Measurements from ENCODE around the gene FAM241B. TPM values are rescaled to one million over a fixed set of nuclear protein-coding genes. Genes with fewer than 3 reads are reported as not detected.

Gene FAM241B
- polyA plus RNA-seq, 1 donor (not counting 4 experiments of a cell fraction or from before 2014, with no cell fraction given): 7.9 TPM

DNA sequence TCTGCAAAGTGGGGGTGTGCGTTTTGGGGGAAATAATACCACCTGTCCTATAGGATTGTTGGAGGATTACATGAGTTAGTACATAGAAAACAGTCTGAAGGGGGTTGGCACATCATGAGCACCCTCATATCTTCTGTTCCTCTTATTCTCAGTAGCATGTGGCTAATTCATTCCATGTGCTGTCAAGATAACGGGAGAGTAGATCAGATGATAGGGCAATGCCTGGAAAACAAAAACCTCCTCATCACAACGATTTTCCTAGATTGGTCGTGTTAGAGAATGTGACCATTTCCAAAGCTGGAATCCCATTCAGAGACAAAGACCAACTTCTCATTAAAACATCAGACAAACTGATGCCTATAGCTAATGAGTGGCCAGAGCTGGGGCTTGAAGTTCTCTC is 50.6 kb downstream of the FAM241B start:
- no peak overlapping the region for H3K27ac ChIP-seq (ENCODE audit: control insufficient read depth, insufficient read depth, low read length)
- no peaks in the 10 kb centered on the region for H3K9me3 ChIP-seq (ENCODE audit: control insufficient read depth, low read depth, low read length)
- no peak overlapping the region for H3K9ac ChIP-seq (ENCODE audit: control insufficient read depth, extremely low read depth, insufficient read depth, low read length)
- no peaks in the 10 kb centered on the region for H4K20me1 ChIP-seq (ENCODE audit: control insufficient read depth, extremely low read depth, insufficient read depth, low read length)
- no peaks in the 10 kb centered on the region for H3K79me2 ChIP-seq (ENCODE audit: control insufficient read depth, insufficient read depth, low read length)
- DNase-seq (ENCODE audit: low read depth, low spot score): no peak
- peaks cover 17% of the 10 kb centered on the region for H3K4me1 ChIP-seq (ENCODE audit: control insufficient read depth, extremely low read depth, insufficient read depth, low read length)
- dilution Hi-C loops (cut with MboI; ENCODE audit: extremely low pct_ligation_motif_present, low sequenced_read_pairs): no loop called here
- no peaks in the 10 kb centered on the region for H3K36me3 ChIP-seq (ENCODE audit: control insufficient read depth in 2 of 2, extremely low read depth in 1 of 2, insufficient read depth in 2 of 2, low read length in 2 of 2)
- H2AFZ ChIP-seq (ENCODE audit: control insufficient read depth, low read length): no peak overlapping the region
- no peak overlapping the region for H3K4me3 ChIP-seq (ENCODE audit: control insufficient read depth in 2 of 3, extremely low read depth in 1 of 3, insufficient read depth in 2 of 3, low read depth in 1 of 3, low read length in 3 of 3)
- no peak overlapping the region for H3K4me2 ChIP-seq (ENCODE audit: control insufficient read depth, extremely low read depth, insufficient read depth, low read depth, low read length)
- peaks cover 56% of the 10 kb centered on the region for H3K27me3 ChIP-seq (ENCODE audit: control insufficient read depth, extremely low read depth, insufficient read depth, low read length)
- no peaks in the 10 kb centered on the region for H3K9me1 ChIP-seq (ENCODE audit: control insufficient read depth, extremely low read depth, insufficient read depth, low read length)
- TF ChIP-seq, protein P1, sequence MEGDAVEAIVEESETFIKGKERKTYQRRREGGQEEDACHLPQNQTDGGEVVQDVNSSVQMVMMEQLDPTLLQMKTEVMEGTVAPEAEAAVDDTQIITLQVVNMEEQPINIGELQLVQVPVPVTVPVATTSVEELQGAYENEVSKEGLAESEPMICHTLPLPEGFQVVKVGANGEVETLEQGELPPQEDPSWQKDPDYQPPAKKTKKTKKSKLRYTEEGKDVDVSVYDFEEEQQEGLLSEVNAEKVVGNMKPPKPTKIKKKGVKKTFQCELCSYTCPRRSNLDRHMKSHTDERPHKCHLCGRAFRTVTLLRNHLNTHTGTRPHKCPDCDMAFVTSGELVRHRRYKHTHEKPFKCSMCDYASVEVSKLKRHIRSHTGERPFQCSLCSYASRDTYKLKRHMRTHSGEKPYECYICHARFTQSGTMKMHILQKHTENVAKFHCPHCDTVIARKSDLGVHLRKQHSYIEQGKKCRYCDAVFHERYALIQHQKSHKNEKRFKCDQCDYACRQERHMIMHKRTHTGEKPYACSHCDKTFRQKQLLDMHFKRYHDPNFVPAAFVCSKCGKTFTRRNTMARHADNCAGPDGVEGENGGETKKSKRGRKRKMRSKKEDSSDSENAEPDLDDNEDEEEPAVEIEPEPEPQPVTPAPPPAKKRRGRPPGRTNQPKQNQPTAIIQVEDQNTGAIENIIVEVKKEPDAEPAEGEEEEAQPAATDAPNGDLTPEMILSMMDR (optimal IDR thresholded peaks at IDR 0.05 in 1 of 3, IDR thresholded peaks at IDR 0.05 in 1 of 3, conservative IDR thresholded peaks at IDR 0.05 in 1 of 3; ENCODE audit: extremely low read depth in 1 of 3, insufficient read depth in 2 of 3, low read length in 3 of 3): no peak
- TF ChIP-seq EZH2 (IDR thresholded peaks at IDR 0.05; ENCODE audit: low read length): no peak
- FAIRE-seq: no peak

DNA sequence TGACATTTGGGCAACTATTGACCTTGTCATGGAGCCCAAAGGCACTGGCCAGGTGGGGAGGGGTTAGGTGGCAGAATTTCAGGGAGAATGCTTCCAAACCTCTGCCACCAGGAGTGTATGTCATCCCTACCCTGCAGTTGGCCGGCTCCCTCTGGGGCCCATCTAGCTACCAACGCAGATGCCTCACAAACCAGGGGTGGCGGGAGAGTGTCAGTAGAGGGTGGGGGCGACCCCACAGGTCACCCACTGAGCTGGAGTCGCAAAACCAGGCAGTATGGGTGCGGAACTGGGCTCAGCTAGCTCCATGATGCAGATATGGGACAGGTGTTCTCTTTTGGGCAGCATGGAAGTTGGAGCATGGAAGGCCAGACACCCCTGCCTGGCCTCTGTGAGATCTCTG is 51.4 kb downstream of the FAM241B start:
- no peaks in the 10 kb centered on the region for H3K9me1 ChIP-seq (ENCODE audit: control insufficient read depth, extremely low read depth, insufficient read depth, low read length)
- H3K4me2 ChIP-seq (ENCODE audit: control insufficient read depth, extremely low read depth, insufficient read depth, low read depth, low read length): no peak overlapping the region
- no peak overlapping the region for H3K9ac ChIP-seq (ENCODE audit: control insufficient read depth, extremely low read depth, insufficient read depth, low read length)
- no peaks in the 10 kb centered on the region for H4K20me1 ChIP-seq (ENCODE audit: control insufficient read depth, extremely low read depth, insufficient read depth, low read length)
- TF ChIP-seq, protein P1 (optimal IDR thresholded peaks at IDR 0.05 in 1 of 3, IDR thresholded peaks at IDR 0.05 in 1 of 3, conservative IDR thresholded peaks at IDR 0.05 in 1 of 3; ENCODE audit: extremely low read depth in 1 of 3, insufficient read depth in 2 of 3, low read length in 3 of 3): no peak
- TF ChIP-seq EZH2 (IDR thresholded peaks at IDR 0.05; ENCODE audit: low read length): no peak
- no peak overlapping the region for H3K4me3 ChIP-seq (ENCODE audit: control insufficient read depth in 2 of 3, extremely low read depth in 1 of 3, insufficient read depth in 2 of 3, low read depth in 1 of 3, low read length in 3 of 3)
- no peaks in the 10 kb centered on the region for H3K9me3 ChIP-seq (ENCODE audit: control insufficient read depth, low read depth, low read length)
- H3K4me1 ChIP-seq (ENCODE audit: control insufficient read depth, extremely low read depth, insufficient read depth, low read length): peaks cover 21% of the 10 kb centered on the region
- H3K79me2 ChIP-seq (ENCODE audit: control insufficient read depth, insufficient read depth, low read length): no peaks in the 10 kb centered on the region
- H3K36me3 ChIP-seq (ENCODE audit: control insufficient read depth in 2 of 2, extremely low read depth in 1 of 2, insufficient read depth in 2 of 2, low read length in 2 of 2): no peaks in the 10 kb centered on the region
- no peak overlapping the region for H3K27ac ChIP-seq (ENCODE audit: control insufficient read depth, insufficient read depth, low read length)
- FAIRE-seq: no peak
- no peak overlapping the region for H2AFZ ChIP-seq (ENCODE audit: control insufficient read depth, low read length)
- dilution Hi-C loops (cut with MboI; ENCODE audit: extremely low pct_ligation_motif_present, low sequenced_read_pairs): no loop called here
- peaks cover 56% of the 10 kb centered on the region for H3K27me3 ChIP-seq (ENCODE audit: control insufficient read depth, extremely low read depth, insufficient read depth, low read length)
- DNase-seq (ENCODE audit: low read depth, low spot score): no peak
